Gastrocnemius medialis (tissue), 4 donors: ENCODE measurements around the gene ASPM.

Experiments used
- POLR2A ChIP-seq, 2 donors: fragments of 450-650 bp; IDR thresholded peaks; one replicate each; pipeline ENCODE4 v1.6.1; 2017; ENCODE audit warnings: antibody characterized with exemption in 2 of 2, mild to moderate bottlenecking in 2 of 2, moderate library complexity in 2 of 2
- TF ChIP-seq, protein P1 (sequence below), 5 experiments: fragments of 450-650 bp in 3 of 5; fragments of 200-600 bp in 2 of 5; sonication (generic) in 2 of 5; IDR thresholded peaks in 4 of 5; conservative IDR thresholded peaks in 1 of 5; 1 replicate in 4 of 5; 2 replicates in 1 of 5; pipeline ENCODE4 v1.5.1; 2016 to 2019; ENCODE audit warnings: antibody characterized with exemption in 5 of 5, mild to moderate bottlenecking in 3 of 5, moderate library complexity in 3 of 5

DNA sequence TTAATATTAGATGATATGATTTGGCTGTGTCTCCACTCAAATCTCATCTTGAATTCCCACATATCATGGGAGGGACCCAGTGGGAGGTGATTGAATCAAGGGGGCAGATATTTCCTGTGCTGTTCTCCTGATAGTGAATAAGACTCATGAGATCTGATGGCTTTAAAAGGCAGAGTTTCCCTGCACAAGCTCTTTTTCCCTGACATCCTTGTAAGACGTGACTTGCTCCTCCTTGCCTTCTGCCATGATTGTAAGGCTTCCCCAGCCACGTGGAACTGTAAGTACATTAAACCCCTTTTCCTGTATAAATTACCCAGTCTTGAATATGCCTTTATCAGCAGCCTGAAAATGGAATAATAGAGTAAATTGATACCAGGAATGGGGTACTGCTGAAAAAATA, 66.1 kb downstream of the ASPM start:
- TF ChIP-seq, protein P1, sequence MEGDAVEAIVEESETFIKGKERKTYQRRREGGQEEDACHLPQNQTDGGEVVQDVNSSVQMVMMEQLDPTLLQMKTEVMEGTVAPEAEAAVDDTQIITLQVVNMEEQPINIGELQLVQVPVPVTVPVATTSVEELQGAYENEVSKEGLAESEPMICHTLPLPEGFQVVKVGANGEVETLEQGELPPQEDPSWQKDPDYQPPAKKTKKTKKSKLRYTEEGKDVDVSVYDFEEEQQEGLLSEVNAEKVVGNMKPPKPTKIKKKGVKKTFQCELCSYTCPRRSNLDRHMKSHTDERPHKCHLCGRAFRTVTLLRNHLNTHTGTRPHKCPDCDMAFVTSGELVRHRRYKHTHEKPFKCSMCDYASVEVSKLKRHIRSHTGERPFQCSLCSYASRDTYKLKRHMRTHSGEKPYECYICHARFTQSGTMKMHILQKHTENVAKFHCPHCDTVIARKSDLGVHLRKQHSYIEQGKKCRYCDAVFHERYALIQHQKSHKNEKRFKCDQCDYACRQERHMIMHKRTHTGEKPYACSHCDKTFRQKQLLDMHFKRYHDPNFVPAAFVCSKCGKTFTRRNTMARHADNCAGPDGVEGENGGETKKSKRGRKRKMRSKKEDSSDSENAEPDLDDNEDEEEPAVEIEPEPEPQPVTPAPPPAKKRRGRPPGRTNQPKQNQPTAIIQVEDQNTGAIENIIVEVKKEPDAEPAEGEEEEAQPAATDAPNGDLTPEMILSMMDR (IDR thresholded peaks at IDR 0.05 in 4 of 5, conservative IDR thresholded peaks at IDR 0.05 in 1 of 5) = no peak
- no peak for TF ChIP-seq POLR2A (IDR thresholded peaks at IDR 0.05)
